Activated T-cell treated with anti-CD3 and anti-CD28 coated beads, Interleukin-2, amount 50 U/mL, for 48 hours (primary cell): Measurements from ENCODE around the gene SNX1.
"Not testable (repeated sequence)": the region's sequence is repeated elsewhere in the genome, so short reads cannot be mapped to it uniquely, and the experiment has no call there.

Experiments
- DNase-seq, 2 experiments: peaks; one replicate each; pipeline ENCODE4 v3.0.0-alpha.2; 2020

The SNX1 gene

DNA sequence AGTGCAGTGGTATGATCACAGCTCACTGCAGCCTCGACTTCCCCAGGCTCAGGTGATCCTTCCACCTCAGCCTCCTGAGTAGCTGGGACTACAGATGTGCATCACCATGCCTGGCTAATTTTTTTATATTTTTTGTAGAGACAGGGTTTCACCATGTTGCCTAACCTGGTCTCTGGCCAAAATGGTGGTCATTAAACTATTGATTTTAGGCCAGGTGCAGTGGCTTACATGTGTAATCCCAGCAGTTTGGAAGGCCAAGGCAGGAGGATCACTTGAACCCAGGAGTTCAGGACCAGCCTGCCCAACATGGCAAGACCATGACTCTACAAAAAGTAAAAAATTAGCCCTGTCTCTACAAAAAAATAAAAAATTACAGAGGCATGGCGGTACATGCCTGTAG is 24.5 kb downstream of the SNX1 start:
- not testable (repeated sequence) for DNase-seq

DNA sequence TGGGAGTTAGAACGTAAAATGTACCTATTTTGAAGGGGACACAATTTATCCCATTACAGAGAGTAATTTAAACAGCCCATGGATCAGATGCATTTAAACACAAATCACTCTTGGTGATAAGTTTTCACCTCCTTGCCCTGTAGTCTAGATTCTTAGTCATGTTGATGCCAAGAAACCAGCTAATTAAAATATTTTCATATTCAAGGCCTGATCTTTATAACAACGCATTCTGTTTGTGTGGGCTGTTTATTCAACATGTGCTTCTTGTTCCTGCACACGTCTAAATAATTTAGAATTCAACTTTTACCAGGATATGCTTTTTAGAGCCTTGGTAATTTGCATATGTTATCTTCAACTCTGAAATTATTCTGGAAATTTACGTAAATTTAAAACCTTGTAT is 25.8 kb downstream of the SNX1 start:
- no peak for DNase-seq

GRCh38 chr15:64122444-64122843 is 26.7 kb downstream of the SNX1 start:
- no peak for DNase-seq

GRCh38 chr15:64122936-64123351 is 27.2 kb downstream of the SNX1 start:
- DNase-seq: no peak

DNA sequence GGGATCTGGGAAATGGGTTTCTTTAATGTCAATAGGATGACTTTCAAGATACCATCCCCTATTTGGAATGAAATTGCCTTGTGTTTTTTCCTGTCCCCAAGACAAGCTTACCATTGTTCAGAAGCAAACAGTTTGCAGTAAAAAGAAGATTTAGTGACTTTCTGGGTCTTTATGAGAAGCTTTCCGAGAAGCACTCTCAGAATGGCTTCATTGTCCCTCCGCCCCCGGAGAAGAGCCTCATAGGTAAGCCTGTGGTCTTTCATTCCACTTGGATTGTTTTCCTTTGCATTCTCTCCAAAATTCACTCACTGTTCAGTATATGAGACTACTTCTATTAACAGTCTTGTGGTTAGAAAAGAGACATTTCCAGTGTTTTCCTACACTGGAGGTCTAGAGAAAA is 30.2 kb downstream of the SNX1 start:
- DNase-seq: no peak

GRCh38 chr15:64127521-64128270 is 31.9 kb downstream of the SNX1 start:
- no peak for DNase-seq

DNA sequence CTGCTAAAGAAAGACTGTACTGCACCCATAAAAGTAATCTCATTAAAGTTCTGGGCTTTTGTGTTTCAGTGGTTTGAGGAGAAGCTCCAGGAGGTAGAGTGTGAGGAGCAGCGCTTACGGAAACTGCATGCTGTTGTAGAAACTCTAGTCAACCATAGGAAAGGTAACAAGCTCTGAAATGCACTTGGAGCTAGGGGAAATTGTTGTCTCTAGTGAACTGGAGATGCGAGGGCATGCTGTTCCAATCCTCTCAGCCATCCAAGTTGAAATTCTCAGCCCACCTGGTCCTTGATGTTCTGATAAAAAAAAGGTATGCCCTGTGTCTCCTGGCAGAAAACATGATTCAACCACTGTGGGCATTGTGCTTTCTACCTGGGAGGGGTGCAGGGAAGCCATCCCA is 34.4 kb downstream of the SNX1 start:
- DNase-seq: no peak

GRCh38 chr15:64131547-64131946 is 35.8 kb downstream of the SNX1 start:
- DNase-seq: no peak

DNA sequence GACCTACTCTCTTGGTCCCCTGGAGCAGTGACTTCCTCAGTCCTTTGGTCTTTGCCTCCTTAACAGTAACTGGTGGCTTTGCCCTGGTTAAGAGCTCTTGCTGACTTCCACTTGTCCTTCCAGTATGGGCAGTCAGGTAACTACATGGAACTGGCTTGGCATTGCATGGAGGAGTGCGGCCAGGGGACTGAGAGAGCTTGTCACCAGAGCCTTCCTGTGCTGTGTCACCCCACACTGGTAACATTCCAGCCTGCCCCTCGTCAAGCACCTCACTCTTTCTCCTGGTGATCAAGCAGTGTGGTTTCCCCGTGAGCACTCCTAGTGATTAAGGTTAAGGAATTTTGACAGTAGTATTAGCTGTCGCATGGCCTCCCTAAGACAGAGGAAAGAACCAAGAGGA is 36.4 kb downstream of the SNX1 start:
- DNase-seq: no peak

DNA sequence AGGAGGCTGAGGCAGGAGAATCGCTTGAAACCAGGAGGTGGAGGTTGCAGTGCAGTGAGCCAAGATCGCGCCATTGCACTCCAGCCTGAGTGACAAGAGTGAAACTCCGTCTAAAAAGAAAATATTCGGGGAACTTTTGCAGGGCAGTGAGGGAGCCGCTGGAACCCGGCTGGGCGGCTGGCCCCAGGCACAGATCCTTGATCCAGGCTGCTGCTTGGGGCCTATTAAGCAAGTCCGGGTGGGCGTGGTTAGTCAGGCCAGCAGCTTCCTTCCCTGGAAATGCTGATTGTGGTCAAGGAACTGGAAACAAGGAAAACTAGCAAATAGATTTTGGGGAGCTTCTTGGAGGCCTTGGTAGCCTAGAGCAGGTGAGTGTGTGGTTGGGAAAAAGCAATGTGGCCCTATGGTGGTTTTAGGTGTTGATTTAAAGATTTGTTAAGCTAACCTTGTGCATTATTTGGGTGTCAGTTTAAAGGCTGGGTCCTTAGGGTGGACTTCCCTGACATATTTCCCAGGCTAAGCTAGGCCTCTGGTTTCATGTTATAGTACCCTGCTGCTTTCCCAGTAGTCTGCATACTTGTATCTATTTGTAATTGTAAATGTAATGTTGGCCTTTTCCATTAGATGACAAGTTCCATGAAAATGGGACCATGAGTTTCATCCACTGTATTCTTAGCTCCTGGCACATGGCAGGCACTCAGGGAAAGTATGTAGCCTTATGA is 38.0 kb downstream of the SNX1 start:
- no peak for DNase-seq

DNA sequence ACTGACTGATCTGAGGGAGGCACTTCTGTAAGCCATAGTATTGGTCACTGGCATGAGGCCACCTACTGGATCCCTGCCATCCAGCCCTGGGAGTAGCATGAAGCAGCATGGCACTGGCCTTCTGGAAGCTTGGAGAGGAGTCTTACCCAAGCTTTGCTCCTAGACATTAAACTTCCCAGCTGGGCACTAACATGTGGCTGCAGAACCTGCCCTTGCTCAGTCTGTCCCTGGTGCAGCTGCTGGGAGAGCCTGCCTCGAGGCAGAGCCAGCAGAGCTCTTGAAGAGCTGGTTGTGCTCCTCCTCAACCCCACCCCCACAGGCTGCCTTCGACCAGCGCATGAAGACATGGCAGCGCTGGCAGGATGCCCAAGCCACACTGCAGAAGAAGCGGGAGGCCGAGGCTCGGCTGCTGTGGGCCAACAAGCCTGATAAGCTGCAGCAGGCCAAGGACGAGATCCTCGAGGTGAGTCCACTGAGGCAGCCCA is 38.6 kb downstream of the SNX1 start:
- no peak for DNase-seq

DNA sequence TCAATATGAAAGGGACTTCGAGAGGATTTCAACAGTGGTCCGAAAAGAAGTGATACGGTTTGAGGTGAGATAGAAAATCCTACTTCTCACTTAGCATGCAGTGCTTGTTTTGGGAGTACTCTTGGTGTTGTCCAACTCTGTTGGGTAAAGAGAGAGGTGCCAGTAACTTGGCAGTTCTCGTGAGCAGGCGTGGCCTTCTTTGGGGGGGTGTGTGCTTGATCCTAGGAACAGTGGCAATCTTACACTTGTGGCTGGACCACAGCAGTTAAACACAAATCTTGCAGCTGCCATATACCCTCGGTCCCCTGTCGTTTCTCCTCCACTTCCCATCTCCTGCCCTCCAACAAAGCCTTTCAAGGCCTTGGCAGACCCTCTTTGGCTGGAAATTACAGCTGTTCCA is 40.6 kb downstream of the SNX1 start:
- DNase-seq: no peak

GRCh38 chr15:64137226-64137833 is 41.5 kb downstream of the SNX1 start:
- DNase-seq: no peak

DNA sequence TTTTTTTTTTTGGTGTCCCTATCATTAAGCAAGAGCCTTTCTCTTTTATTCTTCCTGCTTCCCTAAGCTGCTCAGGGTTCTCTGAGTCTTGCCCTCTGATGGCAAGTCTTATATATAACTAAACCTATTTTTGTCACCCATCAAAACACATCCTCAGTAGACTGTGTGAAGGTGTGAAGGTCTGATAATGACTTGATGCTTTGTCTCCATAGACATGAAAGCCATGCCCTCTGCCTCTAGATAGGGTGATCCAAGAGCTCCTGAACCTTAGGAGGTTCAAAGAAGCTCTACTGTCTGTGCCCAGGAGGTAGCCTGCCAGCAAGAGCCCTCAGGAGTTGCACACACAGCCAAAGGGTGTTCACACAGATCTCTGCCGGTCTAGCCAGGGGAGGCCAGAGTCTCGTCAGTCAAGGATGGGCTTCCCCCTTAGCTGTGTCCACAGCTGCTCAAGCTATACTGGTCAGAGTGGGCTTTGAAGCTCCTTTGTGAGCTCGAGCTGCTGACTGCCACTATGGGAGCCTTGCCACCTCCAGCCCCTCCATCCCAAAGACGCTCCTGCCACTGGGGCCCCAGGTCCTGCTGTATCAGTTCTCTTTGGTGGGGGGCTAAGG is 42.7 kb downstream of the SNX1 start:
- no peak for DNase-seq

GRCh38 chr15:64141798-64142512 is 46.2 kb downstream of the SNX1 start:
- no peak for DNase-seq

- no peak for DNase-seq
Observed at GRCh38 chr15:64143276-64143675, 47.5 kb downstream of the SNX1 start.

DNA sequence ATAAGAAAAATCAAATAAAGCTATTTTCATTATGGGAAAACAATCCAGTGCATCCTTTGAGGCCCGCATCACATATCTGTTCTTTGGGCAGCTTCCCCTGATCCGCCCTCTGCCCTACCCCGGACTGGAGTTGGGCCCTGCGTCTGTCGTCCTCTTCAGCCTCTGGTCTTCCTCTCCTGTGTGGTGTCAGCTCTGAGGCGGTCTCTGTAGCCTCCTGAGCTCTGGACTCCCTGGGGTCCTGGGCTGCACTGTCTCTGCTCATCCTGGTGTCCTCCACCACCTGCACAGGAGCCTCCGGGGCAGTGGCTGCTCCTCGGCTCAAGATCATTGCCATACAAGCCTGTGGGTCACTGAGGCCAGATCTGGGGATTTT is 48.4 kb downstream of the SNX1 start:
- DNase-seq: no peak

DNA sequence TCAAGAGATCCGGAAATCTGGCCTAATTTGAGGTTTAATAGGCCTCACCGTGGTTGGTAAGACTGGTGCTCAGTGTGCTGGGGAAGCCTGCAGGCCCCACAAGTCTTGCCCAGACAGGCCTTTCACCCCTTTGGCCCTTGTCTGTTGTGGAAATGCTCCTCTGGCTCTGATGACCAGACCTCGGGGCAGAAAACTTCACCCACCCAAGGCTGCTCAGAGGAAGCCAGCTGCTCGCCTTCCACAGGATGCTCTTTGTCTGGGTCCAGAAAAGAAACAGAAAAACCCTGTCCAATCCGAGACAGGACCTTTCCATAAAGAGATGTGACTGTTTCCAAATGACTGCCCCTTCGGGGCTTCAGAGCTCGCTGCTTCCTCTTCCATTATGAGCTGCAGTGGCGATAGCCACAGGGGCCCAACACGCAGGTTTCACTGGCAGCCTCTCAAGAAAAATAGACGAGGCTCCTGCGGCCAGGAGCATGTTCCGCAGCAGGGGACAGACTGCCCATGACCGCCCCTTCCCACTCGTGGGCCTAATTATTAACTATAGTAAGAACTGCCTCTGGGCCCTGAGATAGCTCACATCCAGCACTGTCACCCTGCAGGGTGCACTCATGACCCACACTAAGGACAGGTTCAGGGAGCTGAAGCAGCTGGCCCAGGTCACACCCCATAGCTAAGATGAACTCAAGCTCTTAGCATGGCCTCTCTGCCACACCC is 48.9 kb downstream of the SNX1 start:
- DNase-seq: no peak

- no peak for DNase-seq
Observed at GRCh38 chr15:64146041-64146440, 50.3 kb downstream of the SNX1 start.

GRCh38 chr15:64146520-64146884 is 50.7 kb downstream of the SNX1 start:
- no peak for DNase-seq

DNA sequence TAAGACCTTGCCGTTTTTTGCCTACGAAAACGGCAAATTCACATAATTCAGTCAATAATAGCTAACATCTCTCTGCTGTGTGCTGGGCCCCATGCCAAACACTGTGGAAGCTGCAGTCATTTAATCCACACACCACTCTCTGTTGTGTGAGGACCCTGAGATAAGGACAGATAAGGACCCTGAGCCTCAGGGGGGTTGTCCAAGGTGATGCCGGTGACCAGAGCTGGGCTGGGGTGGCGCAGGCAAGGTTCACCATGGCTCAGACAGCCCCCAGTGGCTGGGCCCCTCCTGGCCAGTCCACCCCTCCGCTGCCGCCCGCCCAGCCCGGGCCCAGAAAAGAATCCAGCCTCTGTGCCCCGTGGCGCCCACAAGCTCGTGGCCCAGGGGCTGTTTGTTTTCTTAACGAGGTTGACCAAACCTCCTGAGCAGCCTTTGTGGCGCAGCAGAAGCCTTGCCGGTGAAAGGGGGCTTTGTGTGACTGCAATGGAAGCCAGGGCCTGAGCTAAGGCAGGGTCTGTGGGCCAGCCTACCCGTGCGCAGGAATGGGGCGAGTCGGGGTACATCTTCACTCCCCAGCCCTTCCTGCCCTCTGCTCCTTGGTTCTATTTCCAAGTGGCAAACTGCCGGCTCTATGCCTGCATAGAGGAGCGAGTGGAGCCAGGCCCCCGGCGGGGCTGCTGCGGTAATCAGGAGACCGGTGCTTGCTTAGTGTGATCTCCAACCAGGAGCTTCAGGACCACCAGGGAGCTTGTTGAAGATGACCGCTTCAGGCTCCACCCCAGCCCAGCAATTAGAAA is 51.3 kb downstream of the SNX1 start:
- DNase-seq: no peak

DNA sequence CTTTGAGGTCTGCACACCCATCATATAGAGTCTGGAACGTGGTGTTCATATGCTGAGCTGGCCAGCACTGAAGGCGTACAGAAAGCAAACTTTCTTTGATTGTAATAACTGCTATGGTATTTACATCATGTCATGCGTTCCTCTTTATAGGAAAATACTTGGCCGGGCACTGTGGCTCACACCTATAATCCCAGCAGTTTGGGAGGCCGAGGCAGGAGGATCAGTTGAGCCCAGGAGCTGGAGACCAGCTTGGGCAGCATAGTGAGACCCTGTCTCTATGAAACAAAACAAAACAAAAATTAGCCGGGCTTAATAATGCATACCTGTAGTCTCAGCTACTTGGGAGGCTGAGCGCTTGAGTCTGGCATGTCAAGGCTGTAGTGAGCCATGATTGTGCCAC is 52.4 kb downstream of the SNX1 start:
- DNase-seq: no peak
